ENCODE measurements around the gene DPEP2NB.
"Not testable (repeated sequence)": the region's sequence is repeated elsewhere in the genome, so short reads cannot be mapped to it uniquely, and the experiment has no call there.

Gene DPEP2NB

GRCh38 chr16:67982011-67982696 is 33.6 kb downstream of the DPEP2NB start:
- Mint-ChIP-seq H3K4me3 (no peak overlapping the region), H3K9me3 (no peaks in the 10 kb centered on the region), H3K27me3 (peaks cover 0 to 4% of the 10 kb centered on the region in 2 donors), H3K36me3 (no peaks in the 10 kb centered on the region), H3K27ac (peak overlapping the region; percentile 95), H3K4me1 (peaks cover 22 to 44% of the 10 kb centered on the region in 2 donors)
- ATAC-seq (replicated peaks): no peak
- DNase-seq: no peak

GRCh38 chr16:67979955-67980678 is 35.6 kb downstream of the DPEP2NB start, which contains the start of gene DPEP3:
Gene DPEP3, minus strand, starts transcription at chr16:67980499. Its CDS starts 119 bp downstream, at chr16:67980380.
- no peak for DNase-seq
- ATAC-seq (replicated peaks): no peak

GRCh38 chr16:67977469-67978227 is 38.1 kb downstream of the DPEP2NB start:
- no peaks in the 10 kb centered on the region for H3K36me3 Mint-ChIP-seq
- ATAC-seq (replicated peaks) (no peak), DNase-seq (no peak)
- H3K27me3 Mint-ChIP-seq: peaks cover 0 to 9% of the 10 kb centered on the region in 2 donors
- no peak overlapping the region for H3K4me3 Mint-ChIP-seq
- no peak overlapping the region for H3K27ac Mint-ChIP-seq
- peaks cover 14 to 25% of the 10 kb centered on the region in 2 donors for H3K4me1 Mint-ChIP-seq
- no peaks in the 10 kb centered on the region for H3K9me3 Mint-ChIP-seq

More at GRCh38 chr16:67979955-67980678, 35.6 kb downstream of the DPEP2NB start, which contains the start of gene DPEP3:
- no peaks in the 10 kb centered on the region for H3K36me3 Mint-ChIP-seq
- H3K27ac Mint-ChIP-seq: no peak within 1 kb of the TSS
- no peaks in the 10 kb centered on the region for H3K9me3 Mint-ChIP-seq
- peaks cover 29 to 49% of the 10 kb centered on the region in 2 donors for H3K4me1 Mint-ChIP-seq
- H3K27me3 Mint-ChIP-seq: peaks cover 0 to 9% of the 10 kb centered on the region in 2 donors
- H3K4me3 Mint-ChIP-seq: peak within 1 kb of the TSS in 1 of 2 donors; percentile 32

DNA sequence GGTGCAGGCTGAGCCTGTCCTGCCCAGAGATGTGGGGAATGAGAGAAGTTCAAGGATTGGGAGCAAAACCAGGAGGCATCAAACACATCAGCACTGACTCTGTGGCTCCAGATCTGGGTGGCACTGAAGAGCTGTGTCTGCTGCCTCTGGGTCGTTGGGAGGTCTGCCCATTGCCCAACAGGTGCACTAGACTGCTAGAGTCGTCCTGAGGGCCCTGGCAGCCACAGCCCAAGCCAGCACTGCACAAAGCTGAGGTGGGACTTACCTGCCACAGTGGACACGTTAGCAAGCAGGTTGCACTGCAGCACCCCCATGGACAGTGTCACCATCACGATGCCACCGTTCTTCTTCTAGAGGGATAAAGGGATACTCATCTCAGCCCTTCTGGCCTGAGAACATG is 38.7 kb downstream of the DPEP2NB start:
- Mint-ChIP-seq H3K4me3 (no peak overlapping the region), H3K4me1 (peaks cover 11 to 21% of the 10 kb centered on the region in 2 donors), H3K27me3 (peaks cover 0 to 9% of the 10 kb centered on the region in 2 donors), H3K27ac (no peak overlapping the region), H3K36me3 (no peaks in the 10 kb centered on the region), H3K9me3 (no peaks in the 10 kb centered on the region)
- DNase-seq (no peak), ATAC-seq (replicated peaks) (no peak)

DNA sequence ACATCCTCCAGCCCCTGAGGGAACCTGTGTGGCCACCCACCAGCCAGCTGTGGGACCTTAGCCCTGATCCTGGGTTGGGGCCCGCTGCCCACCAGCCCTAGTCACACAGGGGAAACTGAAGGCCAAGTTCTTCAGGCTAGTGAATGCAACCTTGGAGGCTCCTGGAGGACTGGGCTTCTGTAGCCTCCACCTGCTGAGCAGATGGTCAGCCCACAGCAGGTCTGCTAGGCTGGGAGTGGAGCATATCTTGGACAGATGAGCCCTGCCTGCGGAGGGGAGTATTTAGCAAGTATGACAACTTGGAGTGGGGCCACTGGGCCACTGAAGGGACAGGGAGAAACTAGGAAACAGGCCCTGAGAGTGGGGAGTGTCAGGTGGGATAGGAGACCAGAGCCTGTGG is 39.5 kb downstream of the DPEP2NB start:
- Mint-ChIP-seq H3K27ac (peak overlapping the region; percentile 62), H3K27me3 (peaks cover 0 to 9% of the 10 kb centered on the region in 2 donors), H3K9me3 (no peaks in the 10 kb centered on the region), H3K4me1 (peaks cover 11 to 21% of the 10 kb centered on the region in 2 donors), H3K4me3 (no peak overlapping the region), H3K36me3 (no peaks in the 10 kb centered on the region)
- DNase-seq: no peak
- no peak for ATAC-seq (replicated peaks)

- DNase-seq (no peak), ATAC-seq (replicated peaks) (peak; percentile 76 to 80)
- no peaks in the 10 kb centered on the region for H3K9me3 Mint-ChIP-seq
- H3K4me1 Mint-ChIP-seq: peaks cover 11 to 21% of the 10 kb centered on the region in 2 donors
- peaks cover 0 to 9% of the 10 kb centered on the region in 2 donors for H3K27me3 Mint-ChIP-seq
- H3K4me3 Mint-ChIP-seq: no peak overlapping the region
- H3K27ac Mint-ChIP-seq: peak overlapping the region; percentile 86
- H3K36me3 Mint-ChIP-seq: no peaks in the 10 kb centered on the region
Measured at GRCh38 chr16:67975321-67976105, 40.2 kb downstream of the DPEP2NB start.

- not testable (repeated sequence) for H3K27me3 Mint-ChIP-seq; H3K4me3 Mint-ChIP-seq; DNase-seq; H3K9me3 Mint-ChIP-seq; H3K27ac Mint-ChIP-seq; H3K36me3 Mint-ChIP-seq; ATAC-seq (replicated peaks)
- H3K4me1 Mint-ChIP-seq: peaks cover 19 to 34% of the 10 kb centered on the region in 2 donors
Measured at GRCh38 chr16:67972285-67972684, 43.4 kb downstream of the DPEP2NB start.

DNA sequence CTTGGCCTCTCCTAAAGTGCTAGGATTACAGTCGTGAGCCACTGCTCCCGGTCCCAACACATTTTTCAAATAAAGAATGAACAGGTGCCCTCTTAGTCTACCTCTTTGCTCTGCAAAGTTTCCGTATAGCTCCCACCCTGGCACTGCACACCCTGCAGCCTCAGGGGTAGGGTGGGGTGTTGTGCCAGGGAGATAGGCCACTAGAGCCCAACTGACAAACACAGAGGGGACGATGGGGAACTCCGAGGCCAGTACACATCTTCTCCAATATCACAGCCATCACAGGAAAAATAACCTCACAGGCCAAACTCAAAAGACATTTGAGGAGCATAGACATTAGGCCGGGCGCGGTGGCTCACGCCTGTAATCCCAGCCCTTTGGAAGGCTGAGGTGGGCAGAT is 44.6 kb downstream of the DPEP2NB start:
- H3K27me3 Mint-ChIP-seq: peaks cover 0 to under 1% of the 10 kb centered on the region in 2 donors
- peaks cover 26 to 42% of the 10 kb centered on the region in 2 donors for H3K4me1 Mint-ChIP-seq
- no peaks in the 10 kb centered on the region for H3K9me3 Mint-ChIP-seq
- H3K36me3 Mint-ChIP-seq: peaks cover 0 to 3% of the 10 kb centered on the region in 2 donors
- no peak overlapping the region for H3K4me3 Mint-ChIP-seq
- peak overlapping the region; percentile 51 for H3K27ac Mint-ChIP-seq
- no peak for ATAC-seq (replicated peaks)
- no peak for DNase-seq

- Mint-ChIP-seq H3K27ac (peak overlapping the region; percentile 90), H3K9me3 (no peaks in the 10 kb centered on the region), H3K36me3 (peaks cover 2 to 10% of the 10 kb centered on the region in 2 donors), H3K4me1 (peaks cover 32 to 44% of the 10 kb centered on the region in 2 donors), H3K4me3 (peak overlapping the region; percentile 92 to 100), H3K27me3 (no peaks in the 10 kb centered on the region)
- ATAC-seq (replicated peaks) (peak in 1 of 2 donors; percentile 12), DNase-seq (no peak)
Measured at GRCh38 chr16:67969254-67970039, 46.3 kb downstream of the DPEP2NB start.

DNA sequence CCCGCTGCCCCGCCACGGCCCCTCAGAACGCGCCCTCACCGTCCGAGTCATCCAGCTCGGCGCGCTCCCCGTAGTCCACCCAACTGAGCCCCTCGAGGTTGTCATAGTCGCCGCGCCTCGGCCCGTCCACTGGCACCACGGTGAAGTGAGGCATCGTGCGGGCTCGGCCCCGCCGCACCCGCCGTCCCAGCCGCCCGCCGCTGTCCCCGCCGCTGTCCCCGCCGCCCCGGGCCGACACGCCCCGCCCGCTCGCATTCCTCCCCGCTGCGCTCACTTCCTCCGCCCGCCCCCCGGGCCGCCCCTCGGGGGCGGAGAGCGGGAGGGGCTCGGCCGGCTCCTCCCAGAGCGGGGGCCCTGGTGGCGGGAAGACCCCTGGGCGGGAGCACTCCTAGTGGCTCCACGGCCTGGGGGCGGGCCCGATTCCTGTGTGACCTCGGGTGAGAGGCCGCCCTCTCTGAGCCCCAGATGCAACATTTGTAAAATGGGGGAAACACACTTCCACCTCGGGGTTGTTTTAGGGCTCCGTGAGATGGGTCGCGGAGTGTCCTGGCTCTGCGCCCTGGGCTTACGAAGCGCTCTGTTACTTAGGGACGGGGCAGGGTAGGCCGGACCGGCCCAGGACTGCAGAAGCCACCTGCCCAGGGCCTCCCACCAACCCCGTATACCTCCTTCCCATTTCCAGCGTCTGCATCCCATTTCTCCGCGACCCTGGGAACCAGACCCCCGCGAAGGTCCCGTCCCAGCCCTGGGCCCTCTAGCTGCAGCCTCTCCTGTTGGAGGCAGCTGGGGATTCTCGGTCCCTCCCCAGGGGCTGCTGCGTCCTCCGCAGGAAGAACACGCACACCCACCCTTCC is 47.1 kb downstream of the DPEP2NB start, which contains the start of gene SLC12A4:
SLC12A4 (minus strand) TSS at position 238 of the 854 bp plus-strand sequence; CDS start at position 154, 84 bp downstream.
- peak within 1 kb of the TSS; percentile 96 for H3K27ac Mint-ChIP-seq
- peaks cover 2 to 12% of the 10 kb centered on the region in 2 donors for H3K36me3 Mint-ChIP-seq
- ATAC-seq (replicated peaks) (peak; percentile 85 to 90), DNase-seq (peak; percentile 87)
- H3K27me3 Mint-ChIP-seq: no peaks in the 10 kb centered on the region
- no peaks in the 10 kb centered on the region for H3K9me3 Mint-ChIP-seq
- peak within 1 kb of the TSS; percentile 92 to 100 for H3K4me3 Mint-ChIP-seq
- peaks cover 33 to 47% of the 10 kb centered on the region in 2 donors for H3K4me1 Mint-ChIP-seq

DNA sequence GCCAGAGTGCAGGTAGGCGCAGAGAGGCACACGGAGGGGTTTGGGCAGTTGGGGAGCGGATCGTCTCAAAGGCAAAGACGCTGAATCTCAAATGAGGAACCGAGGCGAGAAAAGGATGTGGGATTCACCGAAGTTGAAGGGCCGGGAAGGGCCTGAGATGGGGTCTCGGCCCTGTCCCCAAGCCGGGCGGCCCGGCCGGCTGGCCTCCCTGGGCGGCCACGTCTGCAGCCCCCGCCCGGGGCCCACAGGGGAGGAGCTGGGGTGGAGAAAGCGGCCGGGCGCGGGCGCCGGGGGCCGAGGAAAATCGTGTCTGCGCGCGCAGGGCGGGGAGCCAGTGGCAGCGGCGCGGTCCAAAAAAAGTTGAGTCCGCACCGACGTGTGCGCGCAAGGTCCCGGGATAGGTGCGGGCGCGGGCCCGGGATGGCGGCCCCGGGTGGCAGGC is 47.7 kb downstream of the DPEP2NB start:
- H3K27me3 Mint-ChIP-seq: no peaks in the 10 kb centered on the region
- peak overlapping the region; percentile 96 for H3K27ac Mint-ChIP-seq
- H3K9me3 Mint-ChIP-seq: no peaks in the 10 kb centered on the region
- H3K36me3 Mint-ChIP-seq: peaks cover 4 to 15% of the 10 kb centered on the region in 2 donors
- ATAC-seq (replicated peaks) (peak; percentile 33 to 37), DNase-seq (peak; percentile 22)
- peaks cover 33 to 47% of the 10 kb centered on the region in 2 donors for H3K4me1 Mint-ChIP-seq
- peak overlapping the region; percentile 92 to 100 for H3K4me3 Mint-ChIP-seq
